ENCODE measurements around the gene PROK1.
A peak's percentile ranks its signal among the peaks of the same experiment; 100 is the strongest.

Gene PROK1

DNA sequence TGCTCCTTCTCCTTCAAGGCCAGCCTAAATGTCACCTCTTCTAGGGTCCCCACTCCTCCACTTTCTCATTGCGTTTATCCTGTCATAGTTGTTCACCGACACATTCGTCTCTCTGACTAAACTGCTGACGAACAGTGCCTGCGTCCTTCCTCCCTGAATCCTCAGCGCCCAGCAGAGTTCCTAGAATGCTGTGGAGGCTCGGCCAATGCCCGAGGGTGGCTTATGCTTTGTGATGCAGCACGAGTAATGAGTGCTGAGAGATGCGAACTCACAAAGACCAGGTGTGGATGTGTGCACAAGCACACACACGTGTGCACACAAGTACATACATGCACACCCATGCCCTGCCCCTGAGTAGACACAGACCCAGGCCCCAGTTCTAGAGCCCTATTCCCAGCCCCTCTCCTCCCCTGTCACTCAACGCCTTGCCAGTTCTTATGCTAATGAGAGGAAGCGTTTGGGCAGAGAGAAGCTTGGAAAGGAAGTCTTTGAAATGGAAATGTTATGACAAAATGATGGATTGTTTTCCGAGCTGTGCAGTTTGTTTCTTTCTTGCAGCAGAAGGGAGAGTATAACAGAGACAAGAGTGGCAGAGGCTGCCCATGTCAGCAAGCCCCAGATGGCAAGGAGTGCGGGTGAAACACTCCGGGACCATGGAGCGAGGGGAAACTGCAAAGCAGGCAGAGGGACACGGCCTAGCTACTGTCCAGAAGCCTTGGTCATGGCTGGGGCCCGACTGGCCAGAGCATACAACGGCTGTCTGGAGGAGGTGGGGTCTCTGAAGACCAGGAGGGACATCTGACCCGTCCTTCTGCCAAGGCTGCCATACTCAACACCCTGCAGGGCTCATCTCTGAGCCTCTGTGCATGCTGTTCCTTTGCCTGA, 43.8 kb downstream of the PROK1 start:
- H2AK5ac ChIP-seq (ENCODE audit: low read length) = no peak overlapping the region
- no peaks in the 10 kb centered on the region for H3K79me2 ChIP-seq (ENCODE audit: control insufficient read depth, insufficient read depth, low read length, poor library complexity)
- DNase-seq = no peak
- H4K8ac ChIP-seq (ENCODE audit: low read depth, low read length) = no peak overlapping the region
- no peak overlapping the region for H3K9ac ChIP-seq (ENCODE audit: low read length)
- no peaks in the 10 kb centered on the region for H3K4me1 ChIP-seq (ENCODE audit: control insufficient read depth in 1 of 2, insufficient read depth in 2 of 2, low read length in 2 of 2)
- no peak overlapping the region for H3K27ac ChIP-seq (ENCODE audit: low read depth, low read length)
- no CpG with 5 or more reads among the region's 21 CpGs for WGBS (ENCODE audit: extremely low coverage, insufficient coverage, insufficient read length)
- no peaks in the 10 kb centered on the region for H3K9me3 ChIP-seq (ENCODE audit: insufficient read depth, low read depth, low read length)
- H4K91ac ChIP-seq (ENCODE audit: low read depth, low read length) = no peak overlapping the region
- H3K27me3 ChIP-seq (ENCODE audit: insufficient read depth, low read length) = no peaks in the 10 kb centered on the region
- H4K12ac ChIP-seq (ENCODE audit: low read depth, low read length) = no peak overlapping the region
- H3K14ac ChIP-seq (ENCODE audit: low read length) = no peak overlapping the region
- no peak overlapping the region for H3K23ac ChIP-seq (ENCODE audit: low read length)
- no peak overlapping the region for H3K4me2 ChIP-seq (ENCODE audit: low read length)
- H3K4ac ChIP-seq (ENCODE audit: low read depth, low read length) = no peak overlapping the region
- no peaks in the 10 kb centered on the region for H3K36me3 ChIP-seq (ENCODE audit: control insufficient read depth in 1 of 2, insufficient read depth in 2 of 2, low read length in 2 of 2)
- H2BK120ac ChIP-seq (ENCODE audit: insufficient read depth, low read length, poor library complexity) = no peak overlapping the region
- H3K79me1 ChIP-seq (ENCODE audit: low read length) = no peaks in the 10 kb centered on the region
- H3K4me3 ChIP-seq (ENCODE audit: low read depth, low read length) = no peak overlapping the region
- no peak overlapping the region for H2BK5ac ChIP-seq (ENCODE audit: low read depth, low read length, poor library complexity)
- H2AFZ ChIP-seq (ENCODE audit: insufficient read depth, low read length, poor library complexity) = no peak overlapping the region
- no peak overlapping the region for H3K18ac ChIP-seq (ENCODE audit: low read length)
- no peak overlapping the region for H2BK12ac ChIP-seq (ENCODE audit: low read length)

DNA sequence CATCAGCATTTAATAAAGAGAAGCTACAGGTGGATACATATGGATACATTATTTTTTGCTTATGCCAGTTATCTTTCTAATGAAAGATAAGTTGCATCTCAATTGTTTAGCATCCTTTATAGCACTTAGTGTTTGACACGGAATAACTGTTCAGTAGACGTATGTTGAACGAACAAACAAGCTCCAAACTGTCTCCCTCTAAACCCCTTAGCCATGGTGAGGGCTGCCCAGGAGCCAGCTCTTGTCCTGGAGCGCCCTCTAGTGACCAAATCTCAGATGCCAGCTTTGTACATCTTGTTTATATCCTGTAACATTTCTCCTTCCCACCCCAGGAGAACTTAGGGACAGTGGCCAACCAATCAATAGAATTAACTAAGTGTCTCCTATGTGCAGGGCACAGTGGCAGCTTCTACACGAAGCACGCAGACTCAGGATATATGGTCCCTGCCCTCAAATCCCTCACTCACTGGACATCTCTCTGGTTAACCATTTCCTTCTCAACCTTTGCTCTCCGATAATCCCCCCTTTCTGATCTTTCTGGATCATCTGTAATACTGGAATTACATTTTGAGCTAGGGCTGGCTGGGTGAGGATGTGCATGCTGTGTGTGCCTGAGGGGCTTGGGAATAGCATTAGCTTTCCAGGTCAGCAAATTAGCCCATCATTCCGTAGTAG, 45.1 kb downstream of the PROK1 start:
- Histone ChIP-seq H3K4me3 (ENCODE audit: low read depth, low read length) (no peak overlapping the region), H2BK12ac (ENCODE audit: low read length) (no peak overlapping the region), H3K27me3 (ENCODE audit: insufficient read depth, low read length) (no peaks in the 10 kb centered on the region), H3K9ac (ENCODE audit: low read length) (no peak overlapping the region), H3K4ac (ENCODE audit: low read depth, low read length) (no peak overlapping the region), H2BK120ac (ENCODE audit: insufficient read depth, low read length, poor library complexity) (no peak overlapping the region), H4K8ac (ENCODE audit: low read depth, low read length) (no peak overlapping the region), H3K4me1 (ENCODE audit: control insufficient read depth in 1 of 2, insufficient read depth in 2 of 2, low read length in 2 of 2) (no peaks in the 10 kb centered on the region), H2AFZ (ENCODE audit: insufficient read depth, low read length, poor library complexity) (no peak overlapping the region), H2AK5ac (ENCODE audit: low read length) (no peak overlapping the region), H3K23ac (ENCODE audit: low read length) (no peak overlapping the region), H3K9me3 (ENCODE audit: insufficient read depth, low read depth, low read length) (no peaks in the 10 kb centered on the region), H3K79me2 (ENCODE audit: control insufficient read depth, insufficient read depth, low read length, poor library complexity) (no peaks in the 10 kb centered on the region), H3K36me3 (ENCODE audit: control insufficient read depth in 1 of 2, insufficient read depth in 2 of 2, low read length in 2 of 2) (no peaks in the 10 kb centered on the region), H4K91ac (ENCODE audit: low read depth, low read length) (no peak overlapping the region), H3K27ac (ENCODE audit: low read depth, low read length) (no peak overlapping the region), H3K18ac (ENCODE audit: low read length) (no peak overlapping the region), H3K14ac (ENCODE audit: low read length) (no peak overlapping the region), H3K79me1 (ENCODE audit: low read length) (no peaks in the 10 kb centered on the region), H3K4me2 (ENCODE audit: low read length) (no peak overlapping the region), H4K12ac (ENCODE audit: low read depth, low read length) (no peak overlapping the region), H2BK5ac (ENCODE audit: low read depth, low read length, poor library complexity) (no peak overlapping the region)
- peak; percentile 81 to 92 for DNase-seq
- no CpG with 5 or more reads among the region's 8 CpGs for WGBS (ENCODE audit: extremely low coverage, insufficient coverage, insufficient read length)

DNA sequence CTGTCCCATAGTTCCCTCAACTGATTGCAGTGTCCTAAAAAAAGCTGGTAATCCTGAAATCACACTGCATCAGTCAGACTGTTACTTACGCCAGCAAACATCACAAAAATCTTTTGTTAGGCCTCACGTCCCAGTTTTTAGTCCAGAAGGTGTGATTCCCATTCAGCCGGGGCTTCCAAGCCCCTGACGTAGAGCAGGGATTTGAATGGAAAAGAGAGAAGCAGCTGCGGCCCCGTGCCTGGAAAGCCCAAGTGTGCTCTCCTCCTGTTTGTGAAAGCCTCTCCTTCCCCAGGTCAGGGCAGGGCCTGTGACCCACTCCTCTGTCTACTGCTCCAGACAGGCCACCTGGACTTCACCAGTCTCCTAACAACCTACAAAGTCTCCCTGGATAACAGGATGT, 47.3 kb downstream of the PROK1 start:
- H3K4me3 ChIP-seq (ENCODE audit: low read depth, low read length) = no peak overlapping the region
- no peak overlapping the region for H2AK5ac ChIP-seq (ENCODE audit: low read length)
- no peak overlapping the region for H3K14ac ChIP-seq (ENCODE audit: low read length)
- no peak overlapping the region for H3K27ac ChIP-seq (ENCODE audit: low read depth, low read length)
- H3K18ac ChIP-seq (ENCODE audit: low read length) = no peak overlapping the region
- H3K23ac ChIP-seq (ENCODE audit: low read length) = no peak overlapping the region
- DNase-seq = no peak
- no peak overlapping the region for H2BK120ac ChIP-seq (ENCODE audit: insufficient read depth, low read length, poor library complexity)
- no peak overlapping the region for H2BK5ac ChIP-seq (ENCODE audit: low read depth, low read length, poor library complexity)
- no peak overlapping the region for H3K9ac ChIP-seq (ENCODE audit: low read length)
- no peaks in the 10 kb centered on the region for H3K79me2 ChIP-seq (ENCODE audit: control insufficient read depth, insufficient read depth, low read length, poor library complexity)
- no CpG with 5 or more reads among the region's 6 CpGs for WGBS (ENCODE audit: extremely low coverage, insufficient coverage, insufficient read length)
- no peak overlapping the region for H4K91ac ChIP-seq (ENCODE audit: low read depth, low read length)
- H3K4me1 ChIP-seq (ENCODE audit: control insufficient read depth in 1 of 2, insufficient read depth in 2 of 2, low read length in 2 of 2) = no peaks in the 10 kb centered on the region
- H3K4ac ChIP-seq (ENCODE audit: low read depth, low read length) = no peak overlapping the region
- no peaks in the 10 kb centered on the region for H3K27me3 ChIP-seq (ENCODE audit: insufficient read depth, low read length)
- H3K9me3 ChIP-seq (ENCODE audit: insufficient read depth, low read depth, low read length) = no peaks in the 10 kb centered on the region
- no peak overlapping the region for H4K12ac ChIP-seq (ENCODE audit: low read depth, low read length)
- H2BK12ac ChIP-seq (ENCODE audit: low read length) = no peak overlapping the region
- H4K8ac ChIP-seq (ENCODE audit: low read depth, low read length) = no peak overlapping the region
- H3K79me1 ChIP-seq (ENCODE audit: low read length) = no peaks in the 10 kb centered on the region
- no peaks in the 10 kb centered on the region for H3K36me3 ChIP-seq (ENCODE audit: control insufficient read depth in 1 of 2, insufficient read depth in 2 of 2, low read length in 2 of 2)
- H2AFZ ChIP-seq (ENCODE audit: insufficient read depth, low read length, poor library complexity) = no peak overlapping the region
- no peak overlapping the region for H3K4me2 ChIP-seq (ENCODE audit: low read length)

DNA sequence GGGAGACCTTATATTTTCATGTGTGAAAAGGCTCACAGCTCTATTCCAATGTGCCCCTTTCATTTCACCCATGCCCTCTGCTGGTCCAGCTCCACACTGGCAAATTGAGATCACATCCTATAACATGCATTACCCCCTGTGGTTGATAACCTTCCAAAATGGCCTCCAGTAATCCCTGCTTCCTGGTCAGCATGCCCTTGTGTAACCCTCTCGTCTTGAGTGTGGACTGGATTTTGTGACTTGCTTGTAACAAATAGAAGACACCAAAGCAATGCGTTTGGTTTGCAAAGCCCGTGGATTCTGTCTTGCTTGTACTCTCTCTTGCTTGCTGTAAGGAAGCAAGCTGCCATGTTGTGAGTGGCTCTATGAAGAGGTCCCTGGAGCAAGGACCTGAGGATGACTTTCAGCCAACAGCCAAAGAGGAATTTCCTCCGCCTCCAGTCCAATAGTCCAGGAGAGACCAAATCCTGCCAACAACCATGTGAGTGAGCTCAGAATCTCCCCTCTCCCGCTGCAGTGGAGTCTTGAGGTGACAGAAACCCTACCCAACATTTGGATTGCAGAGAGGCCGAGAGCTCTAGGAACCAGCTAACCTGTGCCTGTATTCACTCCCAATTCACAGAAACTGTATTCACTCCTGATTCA, 50.7 kb downstream of the PROK1 start:
- H4K12ac ChIP-seq (ENCODE audit: low read depth, low read length) = no peak overlapping the region
- H3K4me2 ChIP-seq (ENCODE audit: low read length) = no peak overlapping the region
- no peak overlapping the region for H2BK12ac ChIP-seq (ENCODE audit: low read length)
- H3K27me3 ChIP-seq (ENCODE audit: insufficient read depth, low read length) = no peaks in the 10 kb centered on the region
- no peak overlapping the region for H3K4me3 ChIP-seq (ENCODE audit: low read depth, low read length)
- H4K8ac ChIP-seq (ENCODE audit: low read depth, low read length) = no peak overlapping the region
- no peaks in the 10 kb centered on the region for H3K79me1 ChIP-seq (ENCODE audit: low read length)
- H3K18ac ChIP-seq (ENCODE audit: low read length) = no peak overlapping the region
- H3K14ac ChIP-seq (ENCODE audit: low read length) = no peak overlapping the region
- H3K4ac ChIP-seq (ENCODE audit: low read depth, low read length) = no peak overlapping the region
- H3K9me3 ChIP-seq (ENCODE audit: insufficient read depth, low read depth, low read length) = no peaks in the 10 kb centered on the region
- no peaks in the 10 kb centered on the region for H3K36me3 ChIP-seq (ENCODE audit: control insufficient read depth in 1 of 2, insufficient read depth in 2 of 2, low read length in 2 of 2)
- no peaks in the 10 kb centered on the region for H3K79me2 ChIP-seq (ENCODE audit: control insufficient read depth, insufficient read depth, low read length, poor library complexity)
- no CpG with 5 or more reads among the region's 6 CpGs for WGBS (ENCODE audit: extremely low coverage, insufficient coverage, insufficient read length)
- H3K23ac ChIP-seq (ENCODE audit: low read length) = no peak overlapping the region
- no peak overlapping the region for H2BK120ac ChIP-seq (ENCODE audit: insufficient read depth, low read length, poor library complexity)
- no peak overlapping the region for H3K9ac ChIP-seq (ENCODE audit: low read length)
- H3K4me1 ChIP-seq (ENCODE audit: control insufficient read depth in 1 of 2, insufficient read depth in 2 of 2, low read length in 2 of 2) = peaks cover 4% of the 10 kb centered on the region in 2 experiments
- H4K91ac ChIP-seq (ENCODE audit: low read depth, low read length) = no peak overlapping the region
- DNase-seq = no peak
- no peak overlapping the region for H3K27ac ChIP-seq (ENCODE audit: low read depth, low read length)
- no peak overlapping the region for H2BK5ac ChIP-seq (ENCODE audit: low read depth, low read length, poor library complexity)
- H2AFZ ChIP-seq (ENCODE audit: insufficient read depth, low read length, poor library complexity) = no peak overlapping the region
- no peak overlapping the region for H2AK5ac ChIP-seq (ENCODE audit: low read length)
